Hepatocyte (in vitro differentiated cells): Measurements from ENCODE around the gene AIFM3.

Source experiments
- CTCF ChIP-seq: fragments of 200-600 bp; sonication (generic); IDR thresholded peaks from 2 replicates; pipeline ENCODE4 v1.5.1; 2016; ENCODE audit warnings: antibody characterized with exemption, mild to moderate bottlenecking; ENCODE audit not compliant: poor library complexity
- EZH2 ChIP-seq: fragments of 200-600 bp; sonication (generic); IDR thresholded peaks from 2 replicates; pipeline ENCODE4 v1.6.1; 2016; ENCODE audit warnings: antibody characterized with exemption, mild to moderate bottlenecking, borderline replicate concordance

GRCh38 chr22:20999350-21000206, 32.5 kb downstream of the AIFM3 start:
- TF ChIP-seq CTCF (no peak), EZH2 (no peak)
